Common myeloid progenitor, CD34-positive (primary cell): ENCODE data around the gene PARP8.

Source experiments
- CTCF ChIA-PET: fragments of 350-600 bp; sonication (Branson Sonifier 250); formaldehyde crosslinking; loops from one replicate; lab custom pipeline; 2021; ENCODE audit warnings: antibody characterized with exemption; lab: Charles Lee
- POLR2A ChIA-PET: fragments of 350-600 bp; sonication (Branson Sonifier 250); formaldehyde crosslinking; loops from one replicate; lab custom pipeline; 2021; ENCODE audit warnings: antibody characterized with exemption; lab: Charles Lee
- DNase-seq, 3 donors: peaks; one replicate each; pipeline versions ENCODE4 v3.0.0 to v3.0.0-alpha.2; 2013
- H3K27ac ChIP-seq, 2 experiments: 1 replicate in 1 of 2; 2 replicates in 1 of 2; pipeline ENCODE4 v1.7.0; 2013; ENCODE audit warnings: inconsistent platforms in 2 of 2, low read length in 2 of 2, mild to moderate bottlenecking in 2 of 2, low read depth in 1 of 2, moderate library complexity in 1 of 2; ENCODE audit not compliant: severe bottlenecking in 2 of 2, insufficient read depth in 1 of 2, poor library complexity in 1 of 2
- H3K27me3 ChIP-seq, 5 experiments: replicated peaks in 2 of 5; 1 replicate in 3 of 5; 2 replicates in 2 of 5; pipeline versions ENCODE4 v1.6.1 to v1.7.0; 2013; ENCODE audit warnings: low read length in 4 of 5, mild to moderate bottlenecking in 2 of 5, moderate library complexity in 2 of 5, inconsistent platforms in 1 of 5; ENCODE audit not compliant: insufficient read depth in 5 of 5, control insufficient read depth in 4 of 5
- H3K36me3 ChIP-seq, 4 experiments: 1 replicate in 2 of 4; 2 replicates in 2 of 4; pipeline versions ENCODE4 v1.6.1 to v1.7.0; 2013; ENCODE audit warnings: low read length in 3 of 4, control low read depth in 1 of 4, mild to moderate bottlenecking in 1 of 4; ENCODE audit not compliant: control insufficient read depth in 4 of 4, insufficient read depth in 4 of 4
- H3K4me1 ChIP-seq, 4 experiments: 1 replicate in 3 of 4; 2 replicates in 1 of 4; pipeline versions ENCODE4 v1.6.1 to v1.7.1; 2013; ENCODE audit warnings: low read length in 3 of 4, mild to moderate bottlenecking in 3 of 4, control low read depth in 1 of 4, inconsistent platforms in 1 of 4, moderate library complexity in 1 of 4; ENCODE audit not compliant: control insufficient read depth in 4 of 4, insufficient read depth in 4 of 4; ENCODE audit errors: control extremely low read depth in 1 of 4
- H3K4me3 ChIP-seq, 7 experiments: 1 replicate in 4 of 7; 2 replicates in 3 of 7; pipeline versions ENCODE4 v1.5.1 to v1.7.0; 2013; ENCODE audit warnings: mild to moderate bottlenecking in 7 of 7, low read length in 6 of 7, moderate library complexity in 6 of 7, inconsistent platforms in 2 of 7, low read depth in 2 of 7, control low read depth in 1 of 7; ENCODE audit not compliant: insufficient read depth in 4 of 7, control insufficient read depth in 1 of 7; ENCODE audit errors: extremely low read depth in 1 of 7
- H3K9me3 ChIP-seq, 5 experiments: 1 replicate in 4 of 5; 2 replicates in 1 of 5; pipeline versions ENCODE4 v1.6.1 to v1.7.1; 2013; ENCODE audit warnings: low read length in 4 of 5, mild to moderate bottlenecking in 2 of 5, inconsistent platforms in 1 of 5, low read depth in 1 of 5, moderate library complexity in 1 of 5; ENCODE audit not compliant: control insufficient read depth in 4 of 5, insufficient read depth in 2 of 5; ENCODE audit errors: control extremely low read depth in 1 of 5
- WGBS: methylation state at CpG from one replicate; pipeline ENCODE4 v1.1.5; 2013; ENCODE audit not compliant: insufficient coverage; 5-methylcytosine and 5-hydroxymethylcytosine counted together

The PARP8 gene

DNA sequence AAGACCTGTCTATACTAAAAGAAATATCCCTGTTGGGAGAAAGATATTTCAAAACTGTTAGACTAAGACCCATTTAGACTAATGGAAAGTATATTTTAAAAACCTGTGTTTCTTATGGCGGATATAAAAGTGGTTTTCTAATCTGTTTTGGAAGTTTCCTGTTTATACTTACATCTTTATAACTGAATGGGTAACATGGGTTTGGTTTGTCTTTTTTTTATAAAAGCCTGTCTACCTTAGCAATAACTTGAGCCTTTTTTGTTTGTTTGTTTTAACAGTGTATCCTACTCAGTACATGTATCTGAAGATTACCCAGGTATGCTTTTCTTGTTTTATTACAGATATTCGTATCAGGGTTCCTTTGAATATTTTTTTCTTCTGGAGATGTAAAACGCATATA lies 83.4 kb downstream of the PARP8 start:
- POLR2A ChIA-PET = no interaction called here
- H3K27ac ChIP-seq = no peak overlapping the region
- DNase-seq = peak in 1 of 3 donors; percentile 7
- no peaks in the 10 kb centered on the region for H3K27me3 ChIP-seq
- CTCF ChIA-PET = no interaction called here
- H3K9me3 ChIP-seq = no peaks in the 10 kb centered on the region
- peak overlapping the region in 1 of 7 experiments; percentile 16 for H3K4me3 ChIP-seq
- H3K4me1 ChIP-seq = peaks cover 3 to 14% (median 4%) of the 10 kb centered on the region in 4 experiments
- WGBS = 100% methylated on average over 2 of the region's 3 CpGs
- peaks cover 0 to 3% (median 0%) of the 10 kb centered on the region in 4 experiments for H3K36me3 ChIP-seq

DNA sequence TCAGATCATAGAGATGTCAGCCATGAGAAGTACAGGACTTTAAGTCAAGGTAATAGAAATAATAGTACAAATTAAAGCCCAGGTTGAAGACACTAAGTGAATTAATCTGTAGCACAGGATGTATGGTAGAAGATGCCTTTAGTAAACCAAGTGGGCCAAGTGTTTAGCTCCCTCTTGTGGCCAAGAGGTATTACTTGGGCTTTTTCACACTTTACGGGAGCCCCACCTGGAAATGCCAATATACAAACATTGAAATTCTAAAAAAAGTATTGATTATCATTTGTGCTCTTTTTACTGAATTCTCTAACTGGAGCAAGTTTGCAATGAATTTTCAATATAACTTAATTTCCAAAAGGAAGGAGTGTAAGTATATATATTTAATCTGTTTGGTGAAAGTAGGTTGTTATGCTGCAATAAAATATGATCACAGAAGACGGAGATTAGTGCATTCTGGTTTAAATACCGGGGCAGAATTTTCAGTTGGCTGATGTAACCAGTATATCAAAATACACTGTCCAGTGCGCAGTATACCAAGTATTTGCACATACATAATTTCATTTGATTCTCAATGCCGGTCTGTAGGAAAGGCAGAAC lies 84.7 kb downstream of the PARP8 start:
- DNase-seq = peak; percentile 54 to 77 (median 75)
- Histone ChIP-seq H3K9me3 (no peaks in the 10 kb centered on the region), H3K4me1 (peaks cover 0 to 7% (median 2%) of the 10 kb centered on the region in 4 experiments), H3K27ac (no peak overlapping the region), H3K27me3 (no peaks in the 10 kb centered on the region), H3K36me3 (no peaks in the 10 kb centered on the region), H3K4me3 (no peak overlapping the region)
- ChIA-PET POLR2A (no interaction called here), CTCF (interaction anchor here (0.8 to 1.4 kb wide), 2 partner anchors 237 to 311 kb away, joined by 3 to 4 read pairs; no protein-coding TSS in a partner anchor)
- 90% methylated on average over 2 of the region's 5 CpGs for WGBS

DNA sequence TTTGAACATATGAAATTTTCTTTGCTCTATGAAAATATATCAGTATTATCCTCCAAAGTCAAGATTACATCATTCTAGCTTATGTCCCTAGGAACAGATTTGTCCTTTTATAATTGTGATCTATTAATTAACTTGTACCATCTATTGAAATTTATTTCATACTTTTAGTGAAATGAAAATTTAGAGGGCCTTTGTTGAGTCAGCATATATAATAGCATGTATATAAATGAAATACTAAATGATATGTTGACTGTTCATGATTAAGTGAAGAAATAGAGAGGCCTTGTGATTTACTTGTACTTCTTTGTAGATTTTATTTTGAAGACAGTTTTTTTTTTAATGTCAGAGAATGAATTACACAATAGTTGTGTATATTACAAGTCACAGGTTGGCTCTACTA lies 86.4 kb downstream of the PARP8 start:
- no peak for DNase-seq
- CTCF ChIA-PET = interaction anchor here (1.0 to 1.4 kb wide), 3 partner anchors 11 to 312 kb away, joined by 3 to 4 read pairs (median 3); no protein-coding TSS in a partner anchor
- Histone ChIP-seq H3K4me1 (peaks cover 0 to 7% (median 2%) of the 10 kb centered on the region in 4 experiments), H3K9me3 (no peaks in the 10 kb centered on the region), H3K27ac (no peak overlapping the region), H3K4me3 (no peak overlapping the region), H3K36me3 (no peaks in the 10 kb centered on the region), H3K27me3 (no peaks in the 10 kb centered on the region)
- POLR2A ChIA-PET = no interaction called here

DNA sequence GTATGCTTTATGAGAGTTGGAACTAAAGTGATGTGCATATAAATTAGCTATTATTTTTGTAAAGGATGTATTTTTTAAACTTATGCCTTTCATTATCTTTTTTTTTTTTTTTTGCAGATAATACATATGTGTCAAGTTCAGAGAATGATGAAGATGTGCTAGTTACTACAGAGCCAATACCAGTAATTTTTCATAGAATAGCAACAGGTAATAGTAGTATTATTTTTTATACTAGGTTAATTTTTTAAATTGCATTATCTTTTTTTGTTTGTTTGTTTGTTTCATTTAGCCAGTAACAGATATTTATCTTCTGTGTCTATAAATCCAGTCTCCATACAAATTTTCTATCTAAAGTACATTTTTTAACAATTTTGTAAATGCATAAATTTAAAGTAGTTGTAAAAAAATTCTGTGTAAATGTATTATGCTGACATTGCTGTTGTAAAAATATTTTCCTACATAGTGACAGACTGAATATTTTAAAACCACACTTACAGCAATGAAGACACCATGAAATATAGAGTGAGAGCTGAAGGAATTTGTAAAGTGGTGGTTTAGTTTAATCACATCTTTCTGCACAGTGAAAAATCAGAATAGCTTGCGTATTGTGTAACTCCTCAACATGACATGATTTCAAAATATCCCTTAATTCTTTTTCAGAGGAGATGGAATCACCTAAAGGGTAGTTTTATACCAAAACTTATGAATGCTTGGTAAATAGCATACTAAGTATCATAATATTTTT lies 93.3 kb downstream of the PARP8 start:
- Histone ChIP-seq H3K27me3 (no peaks in the 10 kb centered on the region), H3K36me3 (peaks cover 0 to 8% (median 2%) of the 10 kb centered on the region in 4 experiments), H3K4me1 (no peaks in the 10 kb centered on the region), H3K4me3 (no peak overlapping the region), H3K27ac (no peak overlapping the region), H3K9me3 (no peaks in the 10 kb centered on the region)
- no CpG with 5 or more reads among the region's 1 CpG for WGBS
- POLR2A ChIA-PET = no interaction called here
- no peak for DNase-seq
- CTCF ChIA-PET = no interaction called here

DNA sequence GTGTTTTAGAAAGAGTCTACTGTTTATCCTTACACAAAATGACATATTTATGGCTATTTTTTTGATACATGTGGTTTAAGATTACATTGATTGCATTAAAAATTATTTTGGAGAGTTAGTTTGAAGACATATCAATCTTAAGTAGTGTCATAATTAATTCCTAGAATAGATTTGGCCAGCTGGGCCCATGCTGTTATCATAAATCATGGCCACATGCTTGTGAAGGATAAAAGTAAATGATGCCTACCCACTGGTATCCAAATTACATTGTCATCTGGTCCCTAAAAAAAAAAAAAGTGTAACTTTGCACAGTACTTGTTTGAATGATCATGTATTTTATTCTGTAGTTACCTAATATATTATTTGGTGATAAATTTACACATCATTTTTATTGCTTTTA lies 96.9 kb downstream of the PARP8 start:
- ChIA-PET CTCF (no interaction called here), POLR2A (no interaction called here)
- DNase-seq = no peak
- Histone ChIP-seq H3K4me1 (no peaks in the 10 kb centered on the region), H3K27me3 (no peaks in the 10 kb centered on the region), H3K4me3 (no peak overlapping the region), H3K36me3 (peaks cover 0 to 17% (median 2%) of the 10 kb centered on the region in 4 experiments), H3K27ac (no peak overlapping the region), H3K9me3 (no peaks in the 10 kb centered on the region)

DNA sequence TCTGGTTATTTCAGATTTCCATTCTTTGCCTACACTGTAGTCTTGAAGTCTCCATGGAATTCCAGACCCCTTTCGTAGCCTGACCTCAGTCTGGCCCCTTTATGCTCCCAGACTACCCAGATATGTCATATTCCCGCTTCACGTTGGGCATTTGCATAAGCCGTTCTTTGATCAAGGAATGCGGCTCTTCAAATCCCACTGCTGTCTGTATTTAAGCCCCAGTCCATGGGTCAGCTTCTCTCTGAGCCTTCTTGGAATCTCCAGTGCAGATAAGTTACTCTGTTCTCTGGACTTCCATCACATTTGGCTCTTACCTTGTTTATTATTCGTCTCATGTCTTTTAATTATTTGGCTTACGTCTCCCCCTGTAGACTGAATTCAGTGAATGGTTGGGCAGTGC lies 97.4 kb downstream of the PARP8 start:
- 93% methylated on average over 7 of the region's 7 CpGs for WGBS
- POLR2A ChIA-PET = no interaction called here
- Histone ChIP-seq H3K27me3 (no peaks in the 10 kb centered on the region), H3K9me3 (no peaks in the 10 kb centered on the region), H3K4me3 (no peak overlapping the region), H3K27ac (no peak overlapping the region), H3K4me1 (no peaks in the 10 kb centered on the region), H3K36me3 (peaks cover 0 to 17% (median 2%) of the 10 kb centered on the region in 4 experiments)
- CTCF ChIA-PET = no interaction called here
- no peak for DNase-seq

DNA sequence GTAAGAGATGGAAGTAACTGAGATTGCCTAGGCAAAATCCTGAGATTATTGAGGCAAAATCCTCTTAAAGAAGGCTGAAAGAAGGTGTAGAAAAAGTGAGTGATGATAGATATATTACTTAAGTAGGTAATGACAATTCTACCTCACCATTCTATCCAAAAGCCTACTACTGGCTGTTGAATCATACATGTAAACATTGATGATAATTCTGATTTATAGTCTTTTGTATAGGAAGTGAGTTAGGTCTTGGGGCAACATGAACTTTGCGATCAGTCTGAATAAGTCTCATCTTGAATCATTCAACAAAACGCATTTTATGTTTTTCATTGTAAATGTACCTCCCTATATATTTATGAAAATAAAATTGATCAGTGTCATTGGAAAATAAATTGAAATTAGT lies 99.6 kb downstream of the PARP8 start:
- no CpG with 5 or more reads among the region's 2 CpGs for WGBS
- Histone ChIP-seq H3K27me3 (no peaks in the 10 kb centered on the region), H3K27ac (no peak overlapping the region), H3K36me3 (peaks cover 0 to 17% (median 2%) of the 10 kb centered on the region in 4 experiments), H3K9me3 (no peaks in the 10 kb centered on the region), H3K4me3 (no peak overlapping the region), H3K4me1 (no peaks in the 10 kb centered on the region)
- ChIA-PET POLR2A (no interaction called here), CTCF (no interaction called here)
- no peak for DNase-seq
